OCI-M2 (cell line): ENCODE results near the gene KDM7A.
"Not testable (repeated sequence)": the region's sequence is repeated elsewhere in the genome, so short reads cannot be mapped to it uniquely, and the experiment has no call there.

Source experiments
- DNase-seq: peaks from one replicate; lab custom pipeline; 2025; ENCODE audit not compliant: unreplicated experiment; lab: John Stamatoyannopoulos, UW

The KDM7A gene

DNA sequence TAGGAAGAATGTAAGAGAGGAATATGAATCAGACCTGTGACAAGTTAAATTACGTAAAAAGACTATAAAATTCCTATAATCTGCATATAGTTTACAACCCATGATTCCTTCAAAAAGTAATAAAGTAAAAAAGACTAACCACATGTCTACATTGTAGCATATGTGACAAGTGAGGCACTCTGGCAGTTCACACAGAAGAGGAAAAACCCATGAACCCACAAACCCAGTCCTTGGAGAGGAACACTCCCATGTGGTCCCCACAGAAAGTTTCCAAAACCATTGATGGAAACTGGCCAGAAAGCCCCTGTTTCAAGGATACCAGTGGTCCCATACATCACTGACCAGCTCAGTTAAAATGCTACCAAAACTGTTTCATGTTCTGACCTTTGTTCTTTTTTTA lies 15.7 kb downstream of the KDM7A start:
- no peak for DNase-seq

- DNase-seq, result no peak
Observed at GRCh38 chr7:140160308-140160707, 16.5 kb downstream of the KDM7A start.

GRCh38 chr7:140159497-140159896 lies 17.3 kb downstream of the KDM7A start:
- no peak for DNase-seq

DNA sequence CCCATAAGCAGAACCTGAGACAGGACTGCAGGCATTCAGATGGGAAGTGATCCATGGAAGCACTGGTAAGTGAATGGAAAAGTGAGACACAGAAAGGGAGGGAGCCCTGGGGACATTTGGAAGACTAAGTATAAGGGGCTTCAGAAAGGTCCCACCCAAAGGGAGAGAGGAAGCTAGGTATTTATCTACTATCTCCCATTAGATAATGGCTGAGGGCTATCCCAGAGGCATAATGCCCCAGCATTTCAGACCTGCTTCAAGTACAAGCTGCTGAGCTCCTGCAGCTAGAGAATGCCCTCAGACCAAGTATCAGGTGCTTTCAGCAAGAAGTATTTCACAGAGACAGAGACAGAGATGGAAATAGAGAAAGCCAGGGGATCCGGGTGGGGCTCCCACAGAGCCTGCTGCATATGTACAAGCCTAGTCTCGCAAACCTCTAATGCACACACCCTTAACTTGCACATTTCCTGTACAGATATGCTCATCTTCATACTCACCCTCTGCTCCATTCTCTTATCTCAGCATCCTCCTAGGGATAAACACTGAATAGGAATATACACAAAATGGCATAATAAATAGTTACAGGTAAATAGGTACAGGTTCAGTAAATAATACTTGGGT lies 20.2 kb downstream of the KDM7A start:
- no peak for DNase-seq

GRCh38 chr7:140155428-140155827 lies 21.4 kb downstream of the KDM7A start:
- no peak for DNase-seq

DNA sequence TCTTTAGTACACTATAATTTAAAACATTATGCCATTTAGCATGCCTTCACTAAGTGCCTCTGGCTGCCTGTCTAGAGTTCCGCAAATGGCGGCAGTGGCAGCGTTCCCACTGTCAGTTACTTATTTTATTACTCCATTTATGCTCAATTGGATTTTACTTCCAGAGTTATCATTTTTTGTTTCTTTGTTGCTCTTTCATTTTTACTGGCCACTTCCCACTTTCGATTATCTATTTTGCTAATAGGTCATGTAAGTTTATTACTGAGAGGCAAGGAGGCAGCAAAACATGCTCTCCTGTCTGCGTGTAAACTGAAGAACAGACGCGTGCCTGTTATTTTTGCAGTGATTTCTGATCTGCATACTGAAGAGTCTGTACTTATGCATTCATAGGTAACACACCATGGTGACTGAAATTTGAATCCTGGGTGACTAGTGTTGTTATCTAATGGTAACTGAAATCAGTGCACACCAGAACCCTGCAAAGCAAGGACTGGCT lies 23.1 kb downstream of the KDM7A start:
- no peak for DNase-seq

DNA sequence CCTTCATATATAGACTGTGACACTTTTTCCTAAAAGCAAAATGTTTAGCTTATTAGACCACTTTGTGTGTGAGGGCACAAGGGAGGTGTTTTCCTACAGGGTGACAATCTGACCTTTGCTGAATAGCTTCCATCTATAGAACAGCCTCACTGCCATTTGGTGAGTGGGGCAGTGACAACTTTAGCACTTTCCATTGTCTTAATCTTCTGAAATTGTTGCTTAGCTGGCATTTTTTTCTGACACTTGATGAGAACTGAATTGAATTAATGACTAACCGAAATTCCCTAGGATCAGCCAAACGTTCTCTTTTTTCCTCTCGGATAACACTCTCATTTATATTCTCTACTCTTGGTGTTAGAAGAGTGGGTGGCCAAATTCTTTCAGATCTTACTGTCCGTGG lies 30.2 kb downstream of the KDM7A start:
- no peak for DNase-seq

DNA sequence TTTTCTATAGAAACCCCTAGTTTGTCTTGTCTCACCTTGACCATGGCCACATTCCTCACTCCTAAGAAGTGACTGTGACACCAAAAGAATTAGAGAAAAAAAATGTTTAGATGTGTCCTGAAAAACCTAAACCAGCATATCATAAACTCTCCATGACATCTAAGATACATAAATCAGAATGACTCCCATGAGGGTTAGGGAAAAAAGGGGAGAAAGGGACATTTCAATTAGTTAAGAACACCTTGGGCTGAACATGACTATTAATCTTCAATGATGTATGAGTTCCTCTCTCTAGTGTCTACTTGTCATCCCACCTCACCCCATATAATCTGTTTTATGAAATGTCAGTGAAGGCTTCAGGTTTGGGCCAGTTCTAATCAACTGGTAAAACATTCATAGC lies 31.1 kb downstream of the KDM7A start:
- no peak for DNase-seq

DNA sequence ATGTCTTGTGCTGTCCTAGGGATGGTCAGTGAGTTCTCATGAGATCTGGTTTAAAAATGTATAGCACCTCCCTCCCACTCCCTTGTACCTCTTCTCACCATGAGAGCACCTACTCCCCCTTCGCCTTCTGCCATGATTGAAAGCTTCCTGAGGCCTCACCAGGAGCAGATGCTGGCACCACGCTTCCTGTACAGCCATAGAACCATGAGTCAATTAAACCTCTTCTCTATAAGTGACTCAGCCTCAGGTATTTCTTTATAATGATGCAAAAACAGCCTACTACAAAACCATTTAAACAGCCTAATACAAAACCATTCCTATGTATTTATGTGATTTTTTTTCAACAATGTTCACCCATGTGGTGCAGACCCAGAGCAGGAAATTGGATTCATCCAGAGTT lies 32.0 kb downstream of the KDM7A start:
- DNase-seq, result no peak

GRCh38 chr7:140143997-140144396 lies 32.8 kb downstream of the KDM7A start:
- DNase-seq, result no peak

- DNase-seq, result no peak
Observed at GRCh38 chr7:140142031-140142430, 34.8 kb downstream of the KDM7A start.

DNA sequence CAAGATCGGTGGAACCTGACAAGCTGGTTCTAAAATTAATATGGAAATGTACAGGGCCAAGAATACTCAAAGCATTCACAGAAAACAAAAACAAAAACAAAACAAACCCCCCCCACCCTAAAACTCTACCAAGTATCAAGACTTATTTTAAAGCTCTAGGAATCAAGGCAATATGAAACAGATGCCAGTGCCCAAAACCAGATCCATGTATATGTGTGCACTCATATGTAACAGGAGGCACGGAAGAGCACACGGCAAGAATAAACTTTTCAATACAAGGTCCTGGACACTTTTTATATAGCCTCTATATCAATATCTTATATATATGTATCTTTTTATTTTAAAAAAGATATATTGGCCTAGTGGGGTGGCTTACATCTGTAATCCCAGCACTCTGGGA lies 35.5 kb downstream of the KDM7A start:
- DNase-seq, result no peak

- no peak for DNase-seq
Observed at GRCh38 chr7:140137078-140137477, 39.7 kb downstream of the KDM7A start.

- no peak for DNase-seq
Observed at GRCh38 chr7:140136073-140136472, 40.7 kb downstream of the KDM7A start.

DNA sequence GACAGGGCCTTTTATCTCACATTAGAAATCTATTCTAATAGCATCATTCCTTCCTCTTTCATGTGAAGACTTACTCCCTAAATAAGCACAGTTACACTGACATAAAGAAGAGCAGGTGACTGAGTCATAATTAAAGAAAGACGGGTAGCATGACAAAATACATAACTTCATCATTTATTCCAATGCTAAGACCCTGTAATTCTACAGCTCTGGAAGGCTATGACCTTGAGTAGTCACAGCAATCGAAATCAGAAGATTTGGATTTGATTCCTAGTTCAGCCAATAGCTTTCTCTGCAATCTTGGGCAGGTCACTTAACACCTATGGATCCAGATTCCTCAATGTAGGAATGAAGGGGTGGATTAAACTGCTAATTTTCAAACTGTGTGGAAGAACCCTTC lies 42.7 kb downstream of the KDM7A start:
- DNase-seq, result no peak

DNA sequence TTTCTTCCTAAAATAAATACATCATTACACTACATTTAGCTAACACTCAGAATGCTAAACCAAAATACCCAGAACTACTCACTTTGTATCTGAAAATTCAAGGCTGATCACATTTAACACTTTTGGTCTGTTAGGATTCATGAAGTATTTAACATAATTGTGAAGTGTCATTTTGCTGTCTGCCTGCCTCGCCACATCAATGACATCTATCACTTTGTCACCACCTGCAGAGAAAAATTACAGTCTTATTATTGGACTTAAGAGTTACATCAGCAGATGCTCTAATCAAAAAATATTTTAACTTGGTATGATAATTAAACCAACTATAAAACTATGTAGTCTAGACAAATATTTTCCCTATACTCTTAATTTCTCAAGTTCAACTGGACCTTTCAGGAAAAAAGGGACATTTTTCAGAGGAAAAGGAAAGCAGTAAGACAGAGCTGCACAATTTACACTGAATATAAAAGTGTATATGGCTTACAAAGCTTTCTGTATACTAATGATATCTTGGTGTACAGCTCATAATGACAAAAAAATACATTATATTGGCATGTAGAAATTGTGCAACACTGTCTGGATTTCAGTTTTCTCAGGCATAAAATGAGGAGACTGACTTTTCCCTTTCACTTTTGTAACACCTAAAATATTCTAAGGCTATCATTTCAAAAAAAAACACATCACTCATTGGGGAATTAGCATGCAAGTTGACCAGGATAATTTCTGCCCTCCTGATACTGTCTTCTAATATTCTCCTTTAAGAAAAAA lies 49.2 kb downstream of the KDM7A start:
- no peak for DNase-seq

DNA sequence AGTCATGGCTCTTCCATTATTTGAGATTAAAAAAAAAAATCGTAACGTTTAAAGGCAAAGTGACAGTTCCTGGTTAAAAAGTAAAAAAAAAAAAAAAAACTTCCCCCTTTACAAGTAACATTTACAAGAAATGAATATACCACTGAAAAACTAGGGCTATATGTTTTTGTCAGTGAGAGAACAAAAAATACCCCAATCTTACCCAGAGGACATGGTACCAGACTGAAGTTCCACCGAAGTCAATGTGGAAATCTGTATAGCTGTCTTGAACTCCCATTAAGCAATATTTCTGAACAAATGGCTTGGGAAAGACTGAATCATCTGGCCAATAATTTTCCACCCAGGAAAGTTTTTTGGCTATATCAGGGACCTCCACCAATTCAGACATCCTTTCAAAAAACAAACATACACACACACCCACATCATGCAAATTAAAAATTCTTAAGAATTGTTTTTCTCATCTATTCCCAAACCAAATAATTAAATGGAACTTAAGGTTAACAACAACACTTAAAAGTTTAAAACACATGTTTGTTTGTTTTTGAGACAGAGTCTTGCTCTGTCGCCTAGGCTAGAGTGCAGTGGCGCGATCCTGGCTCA lies 50.2 kb downstream of the KDM7A start:
- DNase-seq, result no peak

DNA sequence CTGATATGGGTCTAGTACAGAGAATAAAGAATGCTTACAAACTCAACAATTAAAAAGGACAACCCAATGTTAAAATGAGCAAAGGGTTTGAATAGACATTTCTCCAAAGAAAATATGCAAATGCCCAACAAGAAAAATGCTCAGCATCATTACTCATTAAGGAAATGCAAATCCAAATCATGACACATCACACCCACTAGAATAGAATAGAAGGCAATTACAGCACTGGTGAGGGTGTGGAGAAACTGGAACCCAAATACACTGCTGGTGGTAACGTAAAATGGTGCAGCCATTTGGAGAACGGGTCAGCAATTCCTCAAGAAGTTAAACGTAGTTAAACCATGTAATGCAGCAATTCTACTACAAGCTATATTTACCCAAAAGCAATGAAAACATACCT lies 53.8 kb downstream of the KDM7A start:
- no peak for DNase-seq

- no peak for DNase-seq
Observed at GRCh38 chr7:140121326-140121725, 55.5 kb downstream of the KDM7A start.

GRCh38 chr7:140114817-140115216 lies 62.0 kb downstream of the KDM7A start:
- DNase-seq, result not testable (repeated sequence)

DNA sequence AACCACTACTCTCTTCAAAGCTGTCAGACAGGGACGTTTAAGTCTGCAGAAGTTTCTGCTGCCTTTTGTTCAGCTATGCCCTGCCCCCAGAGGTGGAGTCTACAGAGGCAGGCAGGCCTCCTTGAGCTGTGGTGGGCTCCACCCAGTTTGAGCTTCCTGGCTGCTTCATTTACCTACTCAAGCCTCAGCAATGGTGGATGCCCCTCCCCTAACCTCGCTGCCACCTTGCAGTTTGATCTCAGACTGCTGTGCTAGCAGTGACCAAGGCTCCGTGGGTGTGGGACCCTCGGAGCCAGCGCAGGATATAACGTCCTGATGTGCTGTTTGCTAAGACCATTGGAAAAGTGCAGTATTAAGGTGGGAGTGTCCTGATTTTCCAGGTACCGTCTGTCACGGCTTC lies 68.0 kb downstream of the KDM7A start:
- not testable (repeated sequence) for DNase-seq

DNA sequence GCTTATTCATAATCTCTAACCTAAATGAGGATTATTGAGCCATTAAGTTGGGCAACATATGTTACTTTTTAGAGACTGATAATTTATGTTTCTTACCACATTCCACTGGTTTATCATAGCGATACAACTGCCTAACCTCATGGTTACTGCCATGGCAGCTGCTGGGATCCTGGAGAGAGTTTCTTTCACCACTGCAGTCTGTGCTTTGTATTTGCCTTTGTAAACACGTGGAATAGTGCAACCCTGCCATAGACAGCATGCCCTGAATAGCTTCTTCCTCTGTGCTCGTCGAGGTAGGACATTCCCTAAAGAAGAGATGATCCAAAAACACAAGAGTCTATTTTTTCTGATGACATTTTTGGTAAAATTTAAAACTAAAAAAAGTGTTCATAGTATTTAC lies 80.3 kb downstream of the KDM7A start:
- DNase-seq, result no peak
